Right cardiac atrium (tissue), 5 donors: ENCODE results near the gene CASTOR1. TPM values are rescaled to one million over a fixed set of nuclear protein-coding genes. Genes with fewer than 3 reads are reported as not detected.

Source experiments
- ATAC-seq, 2 donors: fragments of 200-7000 bp; cut with Tn5 transposase; one replicate each; pipeline versions ENCODE4 v1.8.0 to v1.9.1; 2020; ENCODE audit warnings: moderate library complexity in 2 of 2, mild to moderate bottlenecking in 1 of 2
- DNase-seq, 3 donors: peaks; one replicate each; pipeline ENCODE4 v3.0.0-alpha.2; 2020
- H3K27ac ChIP-seq: one replicate; pipeline ENCODE4 v1.5.1; 2013; ENCODE audit warnings: mild to moderate bottlenecking, low read length, control low read depth, moderate library complexity
- H3K27me3 ChIP-seq: one replicate; pipeline ENCODE4 v1.6.1; 2013; ENCODE audit not compliant: control insufficient read depth, insufficient read depth
- H3K4me1 ChIP-seq: one replicate; pipeline ENCODE4 v1.6.1; 2013; ENCODE audit warnings: low read length; ENCODE audit not compliant: control insufficient read depth, insufficient read depth
- H3K4me3 ChIP-seq: one replicate; pipeline ENCODE4 v1.5.1; 2013; ENCODE audit warnings: low read length, control low read depth
- H3K9me3 ChIP-seq: one replicate; pipeline ENCODE4 v1.6.1; 2013; ENCODE audit warnings: low read length; ENCODE audit not compliant: control insufficient read depth
- WGBS: extraction: QIAGEN DNeasy Blood & Tissue Kit; methylation state at CpG from one replicate; pipeline ENCODE4 v1.1.7; 2013; 5-methylcytosine and 5-hydroxymethylcytosine counted together
- intact Hi-C, 4 donors: fragments of 100-400 bp; cut with DNase I; formaldehyde crosslinking; loops; one replicate each; pipeline versions ENCODE4 v1.11.0 to v1.14.0; 2022 to 2023
- polyA plus RNA-seq: library from polyadenylated mRNA; stranded (reverse); fragments of 200-250 nt; gene quantifications from one replicate; pipeline ENCODE4 v1.2.3, GENCODE V29; 2013
- total RNA-seq, 4 donors: library from RNA; stranded (reverse); fragmentation: NEBNext Ultra II Directional; extraction: Animal tissue kit (Norgen Biotek cat#: 25700); gene quantifications; one replicate each; pipeline ENCODE4 v1.2.1, GENCODE V29; 2021
- donor health status: healthy with polysubstance abuse.
- donor health status: DM: no; HTN: yes; CAD: no.
- donor health status: DM: no; HTN: no; CAD: no.
- donor health status: DM: no; HTN: yes; CAD: no; lungs with severe emphysema.
- donor health status: DM: yes; HTN: yes; CAD: no.

Gene CASTOR1
- total and polyA plus RNA-seq, 5 donors = 6.4 to 9.0 (median 7.1) TPM

DNA sequence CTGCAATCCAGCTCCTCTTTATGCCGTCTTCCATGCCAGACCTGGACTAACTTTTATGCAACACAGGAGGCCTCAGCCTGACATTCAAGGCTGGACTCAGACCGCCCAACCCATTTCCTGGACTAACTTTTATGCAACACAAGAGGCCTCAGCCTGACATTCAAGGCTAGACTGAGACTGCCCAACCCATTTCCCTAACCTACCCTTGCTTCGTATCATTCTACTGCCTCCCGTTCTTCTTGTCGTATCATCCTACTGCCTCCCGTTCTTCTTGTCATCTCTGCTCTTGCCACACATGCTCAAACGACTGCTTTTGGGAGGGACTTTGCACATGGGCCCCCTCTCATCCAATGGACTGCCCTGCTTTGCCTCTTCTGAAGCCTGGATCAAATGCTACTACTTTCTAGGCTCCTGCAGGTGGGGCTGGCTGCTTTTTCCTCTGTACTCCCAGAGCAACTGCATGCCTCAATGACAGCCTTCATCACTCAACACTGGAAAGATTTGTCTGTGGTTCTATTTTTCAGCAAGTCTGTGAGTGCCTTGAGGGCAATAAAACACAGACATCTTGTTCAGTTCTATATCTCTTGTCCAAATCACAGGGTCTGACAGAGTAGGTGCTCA is 29.6 kb upstream of the CASTOR1 start:
- peak; percentile 29 to 81 for ATAC-seq
- no peak for DNase-seq
- H3K4me1 ChIP-seq = peaks cover 17% of the 10 kb centered on the region

DNA sequence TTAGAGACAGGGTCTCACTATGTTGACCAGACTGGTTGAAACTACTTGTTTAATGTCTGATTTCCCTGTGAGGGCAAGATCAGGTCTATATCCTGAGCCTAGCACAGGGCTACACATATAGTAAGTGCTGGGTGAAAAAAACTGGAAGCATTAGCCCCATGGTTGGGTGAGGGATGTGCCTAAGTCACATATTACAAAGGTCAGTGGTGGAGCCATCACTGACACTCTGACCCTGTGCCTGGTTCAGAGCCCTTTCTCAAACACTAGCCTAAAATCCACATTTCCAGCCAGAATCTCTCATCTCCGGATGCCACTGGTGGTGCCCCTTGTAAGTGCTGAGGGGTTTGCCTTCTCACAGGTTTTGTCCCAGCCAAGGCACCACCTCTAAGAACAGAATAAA is 28.5 kb upstream of the CASTOR1 start:
- H3K9me3 ChIP-seq = no peaks in the 10 kb centered on the region
- no peak overlapping the region for H3K27ac ChIP-seq
- no peak for ATAC-seq
- whole genome bisulfite sequencing = 97% methylated on average over 1 of the region's 1 CpG
- H3K4me3 ChIP-seq = no peak overlapping the region
- DNase-seq = no peak
- intact Hi-C loops = no loop called here
- peaks cover 17% of the 10 kb centered on the region for H3K4me1 ChIP-seq
- no peaks in the 10 kb centered on the region for H3K27me3 ChIP-seq

More for the DNA sequence above, 29.6 kb upstream of the CASTOR1 start:
- Histone ChIP-seq H3K27me3 (no peaks in the 10 kb centered on the region), H3K9me3 (no peaks in the 10 kb centered on the region), H3K27ac (no peak overlapping the region), H3K4me3 (no peak overlapping the region)
- WGBS = 71% methylated on average over 7 of the region's 7 CpGs
- intact Hi-C loops = no loop called here

DNA sequence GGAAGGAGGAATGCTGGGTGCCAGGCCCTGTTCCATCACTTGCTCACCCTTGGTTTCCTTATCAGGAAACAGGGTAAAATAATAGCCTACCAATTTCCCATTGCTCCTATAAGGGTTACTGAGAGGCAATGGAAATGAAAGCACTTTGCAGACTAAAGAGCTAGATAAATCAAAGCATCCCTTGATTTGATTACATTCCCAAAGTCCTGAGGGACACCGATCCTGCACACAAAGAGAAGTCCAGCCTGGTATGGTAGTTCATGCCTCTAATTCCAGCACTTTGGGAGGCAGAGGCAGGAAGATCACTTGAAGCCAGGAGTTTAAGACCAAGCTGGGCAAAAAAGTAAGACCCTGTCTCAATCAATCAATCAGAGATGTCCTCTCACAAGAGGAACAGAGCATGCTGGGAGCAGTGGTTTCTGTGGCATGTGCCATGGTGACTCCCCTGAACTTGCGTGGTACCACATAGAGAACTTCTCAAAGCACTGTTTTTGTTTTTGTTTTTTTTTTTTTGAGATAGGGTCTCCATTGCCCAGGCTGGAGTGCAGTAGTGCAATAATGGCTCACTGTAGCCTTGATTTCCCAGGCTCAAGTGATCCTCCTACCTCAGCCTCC is 26.8 kb upstream of the CASTOR1 start:
- Histone ChIP-seq H3K4me1 (peaks cover 29% of the 10 kb centered on the region), H3K4me3 (no peak overlapping the region), H3K27ac (no peak overlapping the region), H3K27me3 (no peaks in the 10 kb centered on the region), H3K9me3 (no peaks in the 10 kb centered on the region)
- DNase-seq = no peak
- WGBS = 91% methylated on average over 2 of the region's 2 CpGs
- ATAC-seq = no peak
- intact Hi-C loops = no loop called here

DNA sequence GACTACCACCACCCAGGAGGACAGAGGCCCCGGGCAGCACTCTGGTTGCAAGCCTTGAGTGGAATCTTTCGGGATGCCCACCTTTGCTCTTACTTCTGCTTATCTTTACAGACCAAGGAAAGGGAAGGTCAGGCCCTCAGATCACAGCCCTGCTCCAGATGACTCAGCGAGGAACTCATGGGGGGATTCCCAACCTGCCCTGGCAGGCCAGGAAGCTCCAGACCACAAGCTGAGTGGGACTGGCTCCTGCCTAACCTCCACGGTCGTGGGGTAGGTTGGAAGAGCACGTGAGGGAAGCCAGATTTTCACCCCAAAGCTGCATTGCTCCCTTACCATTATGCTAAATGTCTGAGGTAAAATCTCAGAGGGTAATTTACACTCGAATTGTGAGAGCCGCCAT is 25.6 kb upstream of the CASTOR1 start:
- Histone ChIP-seq H3K4me3 (no peak overlapping the region), H3K9me3 (no peaks in the 10 kb centered on the region), H3K4me1 (peaks cover 37% of the 10 kb centered on the region), H3K27ac (no peak overlapping the region), H3K27me3 (no peaks in the 10 kb centered on the region)
- intact Hi-C loops = no loop called here
- whole genome bisulfite sequencing = 77% methylated on average over 8 of the region's 8 CpGs
- no peak for ATAC-seq
- DNase-seq = no peak

DNA sequence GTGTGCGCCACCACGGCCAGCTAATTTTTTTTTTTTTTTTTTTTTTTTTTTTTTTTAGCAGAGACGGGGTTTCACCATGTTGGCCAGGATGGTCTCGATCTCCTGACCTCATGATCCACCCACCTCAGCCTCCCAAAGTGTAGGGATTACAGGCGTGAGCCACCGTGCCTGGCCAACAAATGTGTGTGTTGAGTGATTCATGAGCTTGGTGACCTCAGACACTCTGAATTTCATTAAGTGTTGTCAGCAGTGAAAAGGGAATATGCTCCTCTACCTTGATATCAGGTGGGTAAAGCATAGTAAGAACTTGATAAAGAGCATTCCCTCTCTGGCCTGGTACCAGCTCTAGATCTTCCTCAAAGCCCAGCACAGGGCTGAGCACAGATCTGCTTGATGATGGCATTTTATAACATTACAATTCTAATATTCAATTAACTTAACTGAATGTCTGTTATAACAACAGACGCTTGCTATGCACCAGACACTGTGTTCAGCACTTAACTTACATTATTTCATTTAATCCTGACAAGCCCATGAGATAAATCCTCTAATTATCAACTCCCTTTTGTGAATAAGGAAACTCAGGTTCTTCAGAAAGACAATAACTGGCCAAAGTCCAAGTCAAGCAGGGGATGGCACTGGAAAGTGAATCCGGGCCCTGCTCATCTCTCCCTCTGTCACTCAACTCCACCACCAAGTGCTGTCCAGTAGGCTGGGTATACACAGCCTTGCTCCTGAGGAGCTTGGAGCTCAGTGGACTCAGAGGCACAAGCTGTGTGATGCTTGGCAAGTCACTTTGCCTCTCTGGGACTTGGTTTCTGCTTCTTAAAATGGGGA is 24.4 kb upstream of the CASTOR1 start:
- intact Hi-C loops = no loop called here
- ATAC-seq = no peak
- Histone ChIP-seq H3K4me3 (no peak overlapping the region), H3K4me1 (peaks cover 45% of the 10 kb centered on the region), H3K27me3 (no peaks in the 10 kb centered on the region), H3K9me3 (no peaks in the 10 kb centered on the region), H3K27ac (no peak overlapping the region)
- DNase-seq = no peak
- WGBS = 81% methylated on average over 6 of the region's 8 CpGs

DNA sequence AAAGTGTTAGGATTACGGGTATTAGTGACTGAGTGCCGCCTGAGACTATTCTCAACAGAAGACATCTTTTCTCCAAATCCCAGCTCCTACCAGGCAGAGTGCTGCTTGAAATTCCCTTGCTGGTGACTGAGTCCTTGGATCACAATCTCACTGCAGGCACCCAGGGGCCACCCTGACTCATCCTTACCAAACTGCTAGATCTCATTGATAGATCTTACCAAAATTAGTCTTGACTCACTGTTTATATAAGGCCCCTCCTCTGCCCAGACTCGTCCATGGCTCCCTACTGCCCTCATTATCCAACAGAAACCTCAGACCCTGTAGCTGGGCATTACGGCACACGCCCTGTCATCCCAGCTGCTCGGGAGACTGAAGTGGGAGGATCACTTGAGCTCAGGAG is 22.7 kb upstream of the CASTOR1 start:
- peaks cover 42% of the 10 kb centered on the region for H3K4me1 ChIP-seq
- 88% methylated on average over 6 of the region's 6 CpGs for WGBS

DNA sequence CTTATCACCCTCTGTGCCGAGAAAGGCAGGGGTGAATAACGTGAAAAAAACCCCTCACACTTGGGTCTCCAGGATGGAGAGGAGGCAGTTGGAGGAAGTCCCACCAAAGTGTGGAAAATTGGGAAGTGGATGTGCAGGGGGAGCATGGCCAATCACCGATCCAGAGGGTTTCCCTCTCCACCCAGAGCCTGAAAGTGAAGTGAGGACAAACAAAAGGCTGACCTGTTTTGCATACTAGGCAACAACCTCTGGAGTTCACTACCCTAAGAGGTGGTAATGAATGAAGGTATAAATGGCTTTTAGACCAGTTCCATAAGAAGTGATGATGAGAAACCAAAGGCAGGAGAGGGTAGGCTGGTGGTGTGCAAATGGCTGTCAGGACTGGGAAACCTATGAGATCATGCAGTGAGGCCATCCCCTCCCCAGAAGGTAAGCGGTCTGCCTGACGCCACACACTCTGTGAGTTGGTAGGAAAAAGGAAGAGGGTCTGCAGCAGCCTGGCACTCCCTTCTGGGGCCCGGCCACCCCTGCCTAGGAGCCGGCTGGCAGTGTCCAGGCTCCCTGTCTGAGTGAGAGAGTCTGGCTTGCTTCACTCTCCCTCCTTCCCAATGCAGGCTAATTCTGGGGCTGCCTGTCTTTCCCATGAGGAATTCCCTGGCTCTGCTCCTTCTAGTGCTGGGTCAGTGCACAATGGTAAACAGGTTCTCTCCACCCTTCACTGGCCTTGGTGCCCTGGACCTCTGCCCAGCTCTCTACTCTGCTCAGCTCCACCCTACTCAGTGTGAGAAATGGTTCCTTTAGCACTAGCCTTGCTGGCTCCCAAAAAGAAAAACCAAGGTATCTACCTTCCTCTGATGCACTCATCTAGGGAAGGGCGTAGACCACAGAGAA is 21.8 kb upstream of the CASTOR1 start:
- peaks cover 45% of the 10 kb centered on the region for H3K4me1 ChIP-seq
- intact Hi-C loops = no loop called here
- peak; percentile 82 to 93 (median 89) for DNase-seq
- WGBS = 33% methylated on average over 8 of the region's 8 CpGs
- H3K4me3 ChIP-seq = no peak overlapping the region
- no peaks in the 10 kb centered on the region for H3K27me3 ChIP-seq
- no peaks in the 10 kb centered on the region for H3K9me3 ChIP-seq
- peak; percentile 91 to 94 for ATAC-seq
- H3K27ac ChIP-seq = peak overlapping the region; percentile 33

More for the DNA sequence above, 22.7 kb upstream of the CASTOR1 start:
- intact Hi-C loops = no loop called here
- Histone ChIP-seq H3K27me3 (no peaks in the 10 kb centered on the region), H3K9me3 (no peaks in the 10 kb centered on the region), H3K4me3 (no peak overlapping the region), H3K27ac (peak overlapping the region; percentile 33)
- no peak for ATAC-seq
- DNase-seq = no peak

DNA sequence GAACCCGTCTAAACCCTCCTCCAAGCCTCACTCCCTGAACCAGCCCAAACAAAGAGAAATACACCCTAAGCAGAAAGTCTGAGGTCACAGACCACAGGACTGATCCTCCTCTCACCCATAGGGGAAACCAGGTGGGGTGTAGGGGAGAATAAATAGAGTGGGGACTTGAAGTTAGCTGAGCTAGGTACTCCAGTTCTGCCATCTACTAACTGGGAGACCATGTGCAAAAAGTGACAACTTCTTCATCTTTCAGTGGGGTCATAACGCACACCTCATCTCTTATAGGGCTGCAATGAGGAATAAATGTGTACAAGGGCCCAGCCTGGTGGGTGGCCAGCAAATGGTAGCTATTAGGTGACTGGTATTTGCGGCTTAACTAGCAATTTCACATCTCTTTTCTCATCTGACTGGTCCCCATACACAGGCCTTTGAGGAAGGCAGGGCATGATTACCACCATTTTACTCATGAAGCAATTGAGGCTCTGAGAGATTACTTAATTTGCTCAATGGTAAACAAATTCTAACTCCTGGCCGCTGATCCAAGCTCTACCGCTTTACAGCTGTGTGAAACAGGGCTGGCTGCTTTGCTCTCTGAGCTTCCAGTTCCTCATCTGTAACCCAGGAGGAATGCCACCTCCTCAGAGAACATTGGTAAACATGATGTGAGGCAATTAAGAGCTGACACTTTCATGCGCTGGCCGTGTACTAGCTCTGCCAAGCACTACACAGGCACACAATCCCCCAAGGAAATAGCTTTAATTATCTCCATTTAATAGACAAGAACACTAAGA is 20.8 kb upstream of the CASTOR1 start:
- H3K4me1 ChIP-seq = peaks cover 52% of the 10 kb centered on the region
- ATAC-seq = peak; percentile 43
- peak overlapping the region; percentile 33 for H3K27ac ChIP-seq
- no peak overlapping the region for H3K4me3 ChIP-seq
- H3K9me3 ChIP-seq = no peaks in the 10 kb centered on the region
- peak in 1 of 3 donors; percentile 67 for DNase-seq
- whole genome bisulfite sequencing = 63% methylated on average over 7 of the region's 7 CpGs
- intact Hi-C loops = no loop called here
- H3K27me3 ChIP-seq = no peaks in the 10 kb centered on the region

DNA sequence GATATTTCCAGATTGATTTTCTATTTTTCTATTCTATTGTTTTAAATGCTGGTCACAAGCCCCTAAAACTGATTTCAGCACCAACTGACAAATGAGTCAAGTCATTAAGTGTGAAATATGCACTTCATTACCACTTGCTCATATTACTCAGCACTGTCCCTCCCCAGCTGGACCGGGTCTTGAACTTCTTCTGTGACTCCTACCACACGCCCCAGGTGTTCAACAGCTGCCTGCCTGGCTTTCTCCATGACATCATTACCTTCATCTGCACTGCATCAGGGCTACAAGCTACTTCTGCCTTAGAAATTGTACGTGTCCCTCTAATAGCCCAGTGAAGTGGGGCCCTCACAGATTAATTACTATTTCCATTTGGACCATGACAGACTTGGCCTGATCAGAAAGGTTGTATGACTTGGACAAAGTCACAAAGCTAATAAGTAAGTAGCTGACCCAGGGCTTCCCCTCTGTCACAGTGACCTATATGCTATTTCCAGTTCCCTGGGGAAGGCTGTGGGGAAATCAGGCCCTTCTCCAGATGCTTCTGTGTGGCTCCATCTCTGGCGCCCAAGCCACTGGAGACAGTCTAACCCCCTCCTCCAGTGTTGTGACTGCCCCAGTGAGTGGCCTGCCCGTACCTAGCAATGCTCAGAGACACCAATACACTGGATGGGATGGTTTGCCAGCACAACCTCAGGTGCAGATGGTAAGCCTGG is 19.4 kb upstream of the CASTOR1 start:
- no peaks in the 10 kb centered on the region for H3K9me3 ChIP-seq
- intact Hi-C loops = no loop called here
- 70% methylated on average over 5 of the region's 5 CpGs for WGBS
- no peak overlapping the region for H3K4me3 ChIP-seq
- H3K27ac ChIP-seq = peak overlapping the region; percentile 26
- peaks cover 61% of the 10 kb centered on the region for H3K4me1 ChIP-seq
- no peaks in the 10 kb centered on the region for H3K27me3 ChIP-seq
- ATAC-seq = no peak
- DNase-seq = peak in 1 of 3 donors; percentile 32
